Measurements from ENCODE around the gene PRMT7.

Gene PRMT7

GRCh38 chr16:68313116-68313515 is 2.3 kb downstream of the PRMT7 start:
- H3K36me3 ChIP-seq (ENCODE audit: control insufficient read depth in 1 of 2, insufficient read depth in 2 of 2, low read length in 2 of 2): peaks cover 11 to 15% of the 10 kb centered on the region in 2 experiments
- H3K79me2 ChIP-seq (ENCODE audit: control insufficient read depth, insufficient read depth, low read length, poor library complexity): peaks cover 10% of the 10 kb centered on the region
- no peak overlapping the region for H2BK5ac ChIP-seq (ENCODE audit: low read depth, low read length, poor library complexity)
- H3K27ac ChIP-seq (ENCODE audit: low read depth, low read length): no peak overlapping the region
- peaks cover 6% of the 10 kb centered on the region for H3K79me1 ChIP-seq (ENCODE audit: low read length)
- H2BK120ac ChIP-seq (ENCODE audit: insufficient read depth, low read length, poor library complexity): no peak overlapping the region
- DNase-seq: no peak
- no peak overlapping the region for H3K9ac ChIP-seq (ENCODE audit: low read length)
- no CpG with 5 or more reads among the region's 4 CpGs for WGBS (ENCODE audit: extremely low coverage, insufficient coverage, insufficient read length)
- no peaks in the 10 kb centered on the region for H3K9me3 ChIP-seq (ENCODE audit: insufficient read depth, low read depth, low read length)
- no peak overlapping the region for H4K12ac ChIP-seq (ENCODE audit: low read depth, low read length)
- H2AFZ ChIP-seq (ENCODE audit: insufficient read depth, low read length, poor library complexity): no peak overlapping the region
- H2BK12ac ChIP-seq (ENCODE audit: low read length): no peak overlapping the region
- H4K91ac ChIP-seq (ENCODE audit: low read depth, low read length): no peak overlapping the region
- H3K18ac ChIP-seq (ENCODE audit: low read length): no peak overlapping the region
- H4K8ac ChIP-seq (ENCODE audit: low read depth, low read length): no peak overlapping the region
- H3K4me3 ChIP-seq (ENCODE audit: low read depth, low read length): no peak overlapping the region
- H2AK5ac ChIP-seq (ENCODE audit: low read length): no peak overlapping the region
- no peaks in the 10 kb centered on the region for H3K27me3 ChIP-seq (ENCODE audit: insufficient read depth, low read length)
- no peak overlapping the region for H3K14ac ChIP-seq (ENCODE audit: low read length)
- H3K4me1 ChIP-seq (ENCODE audit: control insufficient read depth in 1 of 2, insufficient read depth in 2 of 2, low read length in 2 of 2): peaks cover 0 to 7% of the 10 kb centered on the region in 2 experiments
- no peak overlapping the region for H3K23ac ChIP-seq (ENCODE audit: low read length)
- H3K4ac ChIP-seq (ENCODE audit: low read depth, low read length): no peak overlapping the region
- no peak overlapping the region for H3K4me2 ChIP-seq (ENCODE audit: low read length)

DNA sequence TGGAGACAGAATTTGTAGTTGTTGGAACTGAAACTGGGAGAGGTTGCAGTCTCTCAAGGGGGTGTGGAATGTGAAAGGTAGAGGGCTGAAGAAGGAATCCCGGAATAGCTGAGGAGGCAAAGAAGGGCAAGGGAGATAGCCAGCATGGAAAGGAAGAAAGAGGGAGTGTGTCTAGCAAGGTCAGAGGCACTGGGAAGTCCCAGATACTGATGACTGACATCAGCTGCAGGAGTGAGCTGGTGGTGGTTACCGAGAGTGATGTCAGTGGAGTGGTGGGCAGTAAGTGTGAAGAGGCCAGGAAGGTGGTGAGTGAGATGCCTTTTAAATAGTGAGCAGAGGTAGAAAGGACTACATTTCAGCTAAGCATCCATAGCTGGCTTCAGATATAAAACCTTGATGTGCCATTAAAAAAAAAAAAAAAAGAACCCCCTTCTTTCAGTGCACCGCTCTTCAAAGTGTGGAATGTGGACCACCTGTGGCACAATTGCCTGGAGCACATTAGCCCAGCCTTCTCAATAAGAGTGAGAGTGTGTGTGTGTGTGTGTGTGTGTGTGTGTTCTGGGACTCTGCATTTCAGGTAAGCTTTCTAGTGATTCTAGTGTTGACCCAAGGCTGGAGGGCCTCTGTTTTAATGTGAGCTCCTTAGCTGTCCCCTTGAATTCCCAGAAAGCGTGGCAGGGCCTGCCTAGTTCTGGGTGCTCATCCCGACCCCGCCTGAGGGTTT is 8.5 kb downstream of the PRMT7 start:
- Histone ChIP-seq H3K23ac (ENCODE audit: low read length) (no peak overlapping the region), H2AK5ac (ENCODE audit: low read length) (no peak overlapping the region), H4K8ac (ENCODE audit: low read depth, low read length) (no peak overlapping the region), H3K4ac (ENCODE audit: low read depth, low read length) (no peak overlapping the region), H3K14ac (ENCODE audit: low read length) (no peak overlapping the region), H2BK120ac (ENCODE audit: insufficient read depth, low read length, poor library complexity) (no peak overlapping the region), H4K91ac (ENCODE audit: low read depth, low read length) (no peak overlapping the region), H2BK5ac (ENCODE audit: low read depth, low read length, poor library complexity) (no peak overlapping the region), H3K9me3 (ENCODE audit: insufficient read depth, low read depth, low read length) (peaks cover 3% of the 10 kb centered on the region), H3K4me1 (ENCODE audit: control insufficient read depth in 1 of 2, insufficient read depth in 2 of 2, low read length in 2 of 2) (no peaks in the 10 kb centered on the region), H3K9ac (ENCODE audit: low read length) (no peak overlapping the region), H3K79me2 (ENCODE audit: control insufficient read depth, insufficient read depth, low read length, poor library complexity) (no peaks in the 10 kb centered on the region), H3K36me3 (ENCODE audit: control insufficient read depth in 1 of 2, insufficient read depth in 2 of 2, low read length in 2 of 2) (peaks cover 22 to 30% of the 10 kb centered on the region in 2 experiments), H2AFZ (ENCODE audit: insufficient read depth, low read length, poor library complexity) (no peak overlapping the region), H2BK12ac (ENCODE audit: low read length) (no peak overlapping the region), H3K27me3 (ENCODE audit: insufficient read depth, low read length) (no peaks in the 10 kb centered on the region), H3K4me2 (ENCODE audit: low read length) (no peak overlapping the region), H3K4me3 (ENCODE audit: low read depth, low read length) (no peak overlapping the region), H3K18ac (ENCODE audit: low read length) (no peak overlapping the region), H4K12ac (ENCODE audit: low read depth, low read length) (no peak overlapping the region), H3K79me1 (ENCODE audit: low read length) (no peaks in the 10 kb centered on the region), H3K27ac (ENCODE audit: low read depth, low read length) (no peak overlapping the region)
- DNase-seq: no peak
- WGBS (ENCODE audit: extremely low coverage, insufficient coverage, insufficient read length): no CpG with 5 or more reads among the region's 6 CpGs

- Histone ChIP-seq H3K36me3 (ENCODE audit: control insufficient read depth in 1 of 2, insufficient read depth in 2 of 2, low read length in 2 of 2) (peaks cover 27 to 28% of the 10 kb centered on the region in 2 experiments), H2BK12ac (ENCODE audit: low read length) (no peak overlapping the region), H3K79me1 (ENCODE audit: low read length) (peaks cover 5% of the 10 kb centered on the region), H3K27me3 (ENCODE audit: insufficient read depth, low read length) (no peaks in the 10 kb centered on the region), H2BK5ac (ENCODE audit: low read depth, low read length, poor library complexity) (no peak overlapping the region), H2AK5ac (ENCODE audit: low read length) (no peak overlapping the region), H3K4me3 (ENCODE audit: low read depth, low read length) (no peak overlapping the region), H3K4me1 (ENCODE audit: control insufficient read depth in 1 of 2, insufficient read depth in 2 of 2, low read length in 2 of 2) (peaks cover 9 to 18% of the 10 kb centered on the region in 2 experiments), H3K9ac (ENCODE audit: low read length) (no peak overlapping the region), H3K23ac (ENCODE audit: low read length) (no peak overlapping the region), H4K12ac (ENCODE audit: low read depth, low read length) (no peak overlapping the region), H2BK120ac (ENCODE audit: insufficient read depth, low read length, poor library complexity) (no peak overlapping the region), H3K18ac (ENCODE audit: low read length) (no peak overlapping the region), H4K8ac (ENCODE audit: low read depth, low read length) (no peak overlapping the region), H2AFZ (ENCODE audit: insufficient read depth, low read length, poor library complexity) (no peak overlapping the region), H4K91ac (ENCODE audit: low read depth, low read length) (no peak overlapping the region), H3K4ac (ENCODE audit: low read depth, low read length) (no peak overlapping the region), H3K4me2 (ENCODE audit: low read length) (no peak overlapping the region), H3K9me3 (ENCODE audit: insufficient read depth, low read depth, low read length) (peaks cover 3% of the 10 kb centered on the region), H3K27ac (ENCODE audit: low read depth, low read length) (no peak overlapping the region), H3K14ac (ENCODE audit: low read length) (no peak overlapping the region), H3K79me2 (ENCODE audit: control insufficient read depth, insufficient read depth, low read length, poor library complexity) (no peaks in the 10 kb centered on the region)
- WGBS (ENCODE audit: extremely low coverage, insufficient coverage, insufficient read length): no CpG with 5 or more reads among the region's 5 CpGs
- no peak for DNase-seq
These were observed 13.5 kb downstream of the PRMT7 start for GRCh38 chr16:68324336-68324735.

DNA sequence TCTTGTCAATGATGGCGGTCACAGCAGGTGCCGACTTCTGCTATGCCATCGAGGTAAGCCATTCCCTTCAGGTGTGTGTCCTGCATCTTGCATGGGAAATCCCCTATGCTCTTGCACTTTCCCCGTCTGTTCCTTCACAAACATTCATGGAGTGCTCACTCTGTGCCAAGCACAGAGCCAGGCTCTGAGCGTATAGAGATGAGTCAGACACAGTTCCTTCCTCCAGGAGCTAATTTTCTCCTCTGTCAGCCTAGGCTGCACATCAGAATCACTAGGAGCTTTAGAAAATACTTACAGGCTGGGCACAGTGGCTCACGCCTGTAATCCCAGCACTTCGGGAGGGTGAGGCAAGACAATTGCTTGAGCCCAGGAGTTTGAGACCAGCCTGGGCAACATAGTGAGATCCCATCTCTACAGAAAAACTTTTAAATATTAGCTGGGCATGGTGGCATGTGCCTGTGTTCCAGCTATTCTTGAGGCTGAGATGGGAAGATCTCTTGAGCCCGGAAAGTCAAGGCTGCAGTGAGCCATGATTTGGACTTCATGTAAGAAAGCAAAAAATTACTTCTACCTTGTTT is 14.1 kb downstream of the PRMT7 start:
- H3K9me3 ChIP-seq (ENCODE audit: insufficient read depth, low read depth, low read length): peaks cover 3% of the 10 kb centered on the region
- no peak overlapping the region for H4K12ac ChIP-seq (ENCODE audit: low read depth, low read length)
- no peak overlapping the region for H3K4ac ChIP-seq (ENCODE audit: low read depth, low read length)
- H3K18ac ChIP-seq (ENCODE audit: low read length): no peak overlapping the region
- H3K23ac ChIP-seq (ENCODE audit: low read length): no peak overlapping the region
- no peak overlapping the region for H2AFZ ChIP-seq (ENCODE audit: insufficient read depth, low read length, poor library complexity)
- H2BK120ac ChIP-seq (ENCODE audit: insufficient read depth, low read length, poor library complexity): no peak overlapping the region
- H3K36me3 ChIP-seq (ENCODE audit: control insufficient read depth in 1 of 2, insufficient read depth in 2 of 2, low read length in 2 of 2): peaks cover 25 to 27% of the 10 kb centered on the region in 2 experiments
- no peaks in the 10 kb centered on the region for H3K27me3 ChIP-seq (ENCODE audit: insufficient read depth, low read length)
- H3K79me2 ChIP-seq (ENCODE audit: control insufficient read depth, insufficient read depth, low read length, poor library complexity): no peaks in the 10 kb centered on the region
- H3K4me2 ChIP-seq (ENCODE audit: low read length): no peak overlapping the region
- no peak overlapping the region for H3K4me3 ChIP-seq (ENCODE audit: low read depth, low read length)
- H3K27ac ChIP-seq (ENCODE audit: low read depth, low read length): no peak overlapping the region
- no peak overlapping the region for H2AK5ac ChIP-seq (ENCODE audit: low read length)
- DNase-seq: no peak
- WGBS (ENCODE audit: extremely low coverage, insufficient coverage, insufficient read length): no CpG with 5 or more reads among the region's 8 CpGs
- no peak overlapping the region for H3K14ac ChIP-seq (ENCODE audit: low read length)
- H4K91ac ChIP-seq (ENCODE audit: low read depth, low read length): no peak overlapping the region
- peaks cover 9 to 18% of the 10 kb centered on the region in 2 experiments for H3K4me1 ChIP-seq (ENCODE audit: control insufficient read depth in 1 of 2, insufficient read depth in 2 of 2, low read length in 2 of 2)
- no peak overlapping the region for H4K8ac ChIP-seq (ENCODE audit: low read depth, low read length)
- no peak overlapping the region for H2BK5ac ChIP-seq (ENCODE audit: low read depth, low read length, poor library complexity)
- H3K79me1 ChIP-seq (ENCODE audit: low read length): peaks cover 5% of the 10 kb centered on the region
- H2BK12ac ChIP-seq (ENCODE audit: low read length): no peak overlapping the region
- no peak overlapping the region for H3K9ac ChIP-seq (ENCODE audit: low read length)
